ENCODE measurements around the gene PRELP. TPM values are rescaled to one million over a fixed set of nuclear protein-coding genes. Genes with fewer than 3 reads are reported as not detected.

PRELP gene
- total and polyA plus RNA-seq, 9 of the 15 experiments (the other 6 are each of a cell fraction or from before 2014, with no cell fraction given), result 0.04 TPM; not detected in 8

- intact Hi-C loops (cut with micrococcal nuclease), result no loop called here
- in situ Hi-C loops (cut with MboI), result no loop called here
- WGBS (ENCODE audit: insufficient coverage, low coverage, missing lambda C conversion rate), result 9% methylated on average over 6 of the region's 6 CpGs
These were observed 48.1 kb downstream of the PRELP start for GRCh38 chr1:203523667-203524066.

More at GRCh38 chr1:203523667-203524066, 48.1 kb downstream of the PRELP start:
- Histone ChIP-seq H3K36me3 (ENCODE audit: control insufficient read depth, insufficient read depth, low read length) (no peaks in the 10 kb centered on the region), H3K4me3 (no peak overlapping the region), H3K79me2 (ENCODE audit: control insufficient read depth, insufficient read depth, low read length) (no peaks in the 10 kb centered on the region), H2AFZ (ENCODE audit: low read depth, low read length) (no peak overlapping the region), H4K20me1 (replicated peaks; ENCODE audit: control insufficient read depth, insufficient read depth, low read length) (peaks cover 13% of the 10 kb centered on the region), H3K9ac (ENCODE audit: insufficient read depth in 1 of 2, low read depth in 2 of 2, low read length in 2 of 2) (no peak overlapping the region), H3K27me3 (ENCODE audit: control insufficient read depth in 2 of 2, insufficient read depth in 2 of 2, low read length in 2 of 2) (peaks cover 48 to 83% of the 10 kb centered on the region in 2 experiments), H3K4me1 (replicated peaks in 1 of 2; ENCODE audit: control insufficient read depth in 2 of 2, insufficient read depth in 2 of 2, low read length in 2 of 2) (no peaks in the 10 kb centered on the region; a peak in 1 of 5 replicates), H3K27ac (ENCODE audit: extremely low read depth, low read depth, low read length) (no peak overlapping the region), H3K4me2 (ENCODE audit: insufficient read depth, low read length) (no peak overlapping the region), H3K9me3 (replicated peaks; ENCODE audit: control insufficient read depth, insufficient read depth, low read depth, low read length) (no peaks in the 10 kb centered on the region), H3K9me1 (ENCODE audit: control insufficient read depth, insufficient read depth, low read length) (no peaks in the 10 kb centered on the region)
- no TSS peak for BruUV-seq (replicated peaks)
- CTCF ChIA-PET (ENCODE audit: low intra/inter-chr PET ratio), result no interaction called here
- POLR2A ChIA-PET, result no interaction called here
- DNase-seq (ENCODE audit: extremely low read depth in 1 of 4, low spot score in 3 of 4), result no peak
- no peak for ATAC-seq
- FAIRE-seq, result no peak
- peak; percentile 82 for TF ChIP-seq SPI1 (IDR thresholded peaks at IDR 0.05; ENCODE audit: borderline replicate concordance, low read depth, low read length)
- no peak for TF ChIP-seq ZNF609 (CRISPR knock-in tag; IDR thresholded peaks at IDR 0.05; ENCODE audit: borderline replicate concordance)
